SHP77 treated with DMSO at 0.1 percent for 48 hours (cell line): Measurements from ENCODE around the gene MMP20.
"Not testable (repeated sequence)": the region's sequence is repeated elsewhere in the genome, so short reads cannot be mapped to it uniquely, and the experiment has no call there.

ENCODE experiments used
- DNase-seq: peaks from one replicate; lab custom pipeline; 2025; lab: John Stamatoyannopoulos, UW

Gene MMP20, protein sequence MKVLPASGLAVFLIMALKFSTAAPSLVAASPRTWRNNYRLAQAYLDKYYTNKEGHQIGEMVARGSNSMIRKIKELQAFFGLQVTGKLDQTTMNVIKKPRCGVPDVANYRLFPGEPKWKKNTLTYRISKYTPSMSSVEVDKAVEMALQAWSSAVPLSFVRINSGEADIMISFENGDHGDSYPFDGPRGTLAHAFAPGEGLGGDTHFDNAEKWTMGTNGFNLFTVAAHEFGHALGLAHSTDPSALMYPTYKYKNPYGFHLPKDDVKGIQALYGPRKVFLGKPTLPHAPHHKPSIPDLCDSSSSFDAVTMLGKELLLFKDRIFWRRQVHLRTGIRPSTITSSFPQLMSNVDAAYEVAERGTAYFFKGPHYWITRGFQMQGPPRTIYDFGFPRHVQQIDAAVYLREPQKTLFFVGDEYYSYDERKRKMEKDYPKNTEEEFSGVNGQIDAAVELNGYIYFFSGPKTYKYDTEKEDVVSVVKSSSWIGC

DNA sequence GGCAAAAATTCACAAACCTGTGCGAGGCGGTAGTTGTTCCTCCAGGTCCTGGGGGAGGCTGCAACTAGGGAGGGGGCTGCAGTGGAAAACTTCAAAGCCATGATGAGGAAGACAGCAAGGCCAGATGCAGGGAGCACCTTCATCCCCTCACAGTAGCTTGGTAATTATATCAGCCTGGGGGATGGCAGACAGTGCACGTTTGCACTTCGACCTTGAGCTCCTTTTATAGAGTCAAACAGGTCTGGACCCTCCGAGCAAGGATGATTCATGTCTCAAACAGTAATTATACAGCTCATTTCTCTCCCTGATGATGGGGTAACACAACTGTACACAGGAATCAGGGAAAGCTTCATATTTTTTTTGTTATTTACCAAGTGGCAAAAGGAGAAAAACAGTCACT, at the start of gene MMP20:
MMP20 (minus strand) TSS at position 156 of the 400 bp plus-strand sequence; CDS start at position 143, 13 bp downstream.
- DNase-seq: no peak

DNA sequence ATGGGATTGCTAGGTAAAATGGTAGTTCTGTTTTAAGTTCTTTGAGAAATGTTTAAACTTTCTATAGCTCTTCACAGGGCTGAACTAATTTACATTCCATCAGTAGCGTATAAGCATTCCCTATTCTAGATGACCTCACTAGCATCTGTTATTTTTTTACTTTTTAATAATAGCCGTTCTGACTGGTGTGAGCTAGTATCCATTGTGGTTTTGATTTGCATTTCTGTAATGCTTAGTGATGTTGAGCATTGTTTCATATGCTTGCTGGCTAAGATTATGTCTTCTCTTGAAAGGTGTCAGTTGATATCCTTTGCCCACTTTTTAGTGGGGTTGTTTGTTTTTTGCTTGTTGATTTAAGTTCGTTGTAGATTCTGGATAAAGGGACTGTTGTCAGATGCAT, 44.5 kb upstream of the MMP20 start:
- no peak for DNase-seq

DNA sequence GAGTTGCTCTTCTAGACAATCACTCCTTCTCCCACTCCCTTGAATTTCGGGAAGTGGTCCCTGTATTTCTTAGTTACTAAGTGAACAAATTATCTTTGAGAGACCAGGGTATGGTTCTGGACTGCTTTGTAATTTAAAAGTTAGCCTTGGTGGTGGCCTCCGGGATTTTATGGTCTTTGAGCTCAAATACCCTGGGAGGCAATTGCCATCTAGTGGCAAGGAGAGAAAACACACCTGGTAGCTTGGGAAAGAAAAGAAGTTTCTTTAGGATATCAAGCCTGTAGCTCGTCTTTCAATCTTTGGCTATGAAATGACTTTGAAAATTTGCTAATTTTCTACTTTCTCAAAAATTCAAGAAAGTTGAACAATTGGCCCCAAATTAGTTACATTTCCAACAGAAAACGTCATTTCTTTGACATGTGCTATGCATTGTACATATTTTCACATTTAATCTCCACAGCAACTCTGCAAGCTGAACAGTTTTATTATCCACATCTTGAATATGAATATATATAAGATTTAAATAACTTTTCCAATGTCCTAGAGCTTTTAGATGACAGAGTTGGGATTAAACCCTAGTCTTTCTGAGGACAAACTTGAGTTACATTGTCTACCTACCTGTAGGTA, 41.3 kb upstream of the MMP20 start:
- DNase-seq: no peak

DNA sequence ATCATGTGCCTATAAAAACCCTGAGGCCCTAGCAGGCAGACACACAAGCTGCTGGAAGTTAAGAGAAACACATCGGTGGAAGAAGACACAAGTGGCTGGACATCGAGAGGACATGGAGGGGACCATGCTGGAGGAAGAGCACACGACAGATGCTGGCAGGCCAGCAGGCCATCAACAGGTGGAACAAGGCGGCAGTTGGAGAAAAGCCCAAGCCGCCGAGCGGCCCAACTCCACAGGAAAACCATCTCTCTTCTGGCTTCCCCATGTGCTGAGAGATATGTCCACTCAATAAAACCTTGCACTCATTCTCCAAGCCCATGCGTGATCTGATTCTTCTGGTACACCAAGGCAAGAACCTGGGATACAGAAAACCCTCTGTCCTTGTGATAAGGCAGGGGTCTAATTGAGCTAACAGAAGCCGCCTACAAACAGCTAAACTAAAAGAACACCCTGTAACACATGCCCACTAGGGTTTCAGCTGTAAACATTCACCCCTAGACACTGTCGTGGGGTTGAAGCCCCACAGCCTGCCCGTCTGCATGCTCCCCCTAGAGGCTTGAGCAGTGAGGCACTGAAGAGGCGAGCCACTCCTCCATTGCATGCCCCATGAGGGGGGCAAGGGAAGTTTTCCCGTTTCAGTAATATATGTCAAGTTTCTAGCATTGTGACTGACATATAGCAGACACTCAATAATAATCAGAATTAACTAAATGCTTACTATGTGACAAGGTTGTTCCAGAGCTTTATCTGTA, 39.0 kb upstream of the MMP20 start:
- no peak for DNase-seq

DNA sequence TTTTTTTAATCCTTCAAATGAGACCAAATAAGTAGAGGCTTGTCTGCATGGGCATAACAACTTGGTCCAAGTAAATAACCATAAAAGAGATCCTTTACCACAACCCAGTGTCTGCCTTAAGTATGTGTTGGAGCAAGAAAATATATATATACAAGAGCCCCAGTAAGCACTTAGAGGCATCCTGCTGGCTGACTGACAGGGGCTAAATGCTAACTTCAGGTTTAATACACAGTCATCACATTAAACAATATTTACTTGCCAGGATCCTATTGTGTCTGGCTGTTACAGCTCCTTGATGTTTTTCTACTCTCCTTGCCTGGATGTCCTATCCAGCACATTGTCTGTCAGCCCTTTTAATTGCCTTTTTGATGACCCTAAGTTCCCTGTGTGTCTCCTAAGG, 37.5 kb upstream of the MMP20 start:
- DNase-seq: no peak

DNA sequence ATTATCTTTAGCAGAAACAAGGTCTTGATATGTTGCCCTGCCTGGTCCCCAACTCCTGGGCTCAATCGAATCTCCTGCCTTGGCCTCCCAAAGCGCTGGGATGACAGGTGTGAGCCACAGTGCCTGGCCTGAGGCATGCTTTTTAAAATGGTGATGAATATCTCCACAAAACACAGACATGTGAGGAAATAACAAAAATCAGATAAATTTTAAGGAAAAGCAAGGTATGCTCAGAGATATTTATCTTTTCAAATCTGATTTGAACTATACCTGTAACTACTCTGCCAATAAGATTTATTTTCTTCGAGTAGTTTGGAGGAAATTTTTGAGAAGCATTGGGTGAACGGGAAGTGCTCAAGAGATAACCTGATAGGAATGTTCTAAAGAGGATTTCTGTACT, 35.9 kb upstream of the MMP20 start:
- DNase-seq: no peak

DNA sequence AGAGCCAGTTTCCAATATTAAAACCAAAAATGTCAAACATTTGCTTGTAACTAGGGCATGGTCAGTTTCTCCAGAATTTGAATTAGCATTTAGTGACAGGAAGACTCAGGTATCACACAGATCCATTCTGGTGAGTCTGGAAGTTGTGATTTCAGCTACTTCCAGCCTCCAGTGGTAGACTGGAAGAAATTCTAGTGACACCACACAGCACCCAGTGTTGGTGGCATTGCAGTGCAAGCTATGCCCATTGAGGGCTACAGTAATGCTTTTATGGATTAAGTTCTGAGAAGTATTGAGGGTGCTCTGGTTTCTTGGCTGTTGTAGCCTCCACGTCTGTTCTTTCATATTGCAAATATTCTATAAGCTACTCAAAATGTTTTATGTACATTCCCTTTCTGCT, 31.4 kb upstream of the MMP20 start:
- no peak for DNase-seq

DNA sequence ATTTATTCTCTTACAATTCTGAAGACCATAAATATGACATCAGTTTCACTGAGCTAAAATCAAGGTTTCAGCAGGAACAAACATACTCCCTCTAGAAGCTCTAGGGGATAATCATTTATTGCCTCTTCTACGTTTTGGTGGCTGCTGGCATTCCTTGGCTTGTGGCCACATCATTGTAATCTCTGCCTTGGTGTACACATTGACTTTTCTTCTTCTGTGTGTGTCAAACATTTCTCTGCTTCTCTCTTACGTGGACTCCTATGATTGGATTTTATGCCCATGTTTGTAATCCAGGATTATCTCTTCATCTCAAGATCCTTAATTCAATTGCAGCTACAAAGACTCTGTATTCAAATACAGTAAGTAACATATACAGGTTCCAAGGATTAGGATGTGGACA, 30.4 kb upstream of the MMP20 start:
- DNase-seq: no peak

DNA sequence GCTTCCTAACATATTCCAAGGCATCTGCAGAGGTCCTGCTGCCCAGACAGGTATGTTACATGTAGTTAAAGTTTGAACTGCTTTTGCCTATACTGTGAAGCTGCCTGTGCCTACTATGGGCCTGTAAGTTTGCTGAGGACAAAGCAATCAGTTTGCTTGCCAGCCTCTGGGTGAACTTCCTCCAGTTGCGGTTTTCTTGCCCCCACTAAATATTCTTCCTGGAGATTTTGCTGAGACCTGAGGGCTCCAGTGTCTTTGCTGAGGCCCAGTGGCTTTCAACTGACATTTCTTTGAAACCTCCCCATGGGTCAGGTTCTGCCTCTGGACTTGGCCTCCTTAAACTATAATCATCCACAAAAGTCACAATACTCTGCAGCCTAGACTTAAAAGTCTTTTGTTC, 29.6 kb upstream of the MMP20 start:
- no peak for DNase-seq

DNA sequence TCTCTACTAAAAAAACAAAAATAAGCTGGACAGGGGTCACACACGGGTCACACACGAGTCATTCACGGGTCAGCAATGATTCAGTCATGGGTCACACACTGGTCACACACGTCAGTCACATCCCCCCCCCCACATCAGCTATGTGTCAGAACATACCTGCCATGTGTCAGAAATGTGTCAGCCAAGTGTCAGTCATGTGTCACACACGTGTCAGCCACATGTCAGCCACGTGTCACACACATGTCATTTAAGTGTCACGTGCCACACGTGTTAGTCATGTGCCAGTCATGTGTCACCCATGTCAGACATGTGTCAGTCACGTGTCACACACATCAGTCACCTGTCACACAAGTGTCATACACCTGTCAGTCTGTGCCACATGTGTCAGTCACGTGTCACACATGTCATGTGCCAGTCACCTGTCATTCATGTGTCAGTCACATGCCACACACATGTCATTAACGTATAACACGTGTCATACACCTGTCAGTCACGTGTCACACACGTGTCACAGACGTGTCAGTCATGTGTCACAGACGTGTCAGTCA, 28.7 kb upstream of the MMP20 start:
- no peak for DNase-seq

DNA sequence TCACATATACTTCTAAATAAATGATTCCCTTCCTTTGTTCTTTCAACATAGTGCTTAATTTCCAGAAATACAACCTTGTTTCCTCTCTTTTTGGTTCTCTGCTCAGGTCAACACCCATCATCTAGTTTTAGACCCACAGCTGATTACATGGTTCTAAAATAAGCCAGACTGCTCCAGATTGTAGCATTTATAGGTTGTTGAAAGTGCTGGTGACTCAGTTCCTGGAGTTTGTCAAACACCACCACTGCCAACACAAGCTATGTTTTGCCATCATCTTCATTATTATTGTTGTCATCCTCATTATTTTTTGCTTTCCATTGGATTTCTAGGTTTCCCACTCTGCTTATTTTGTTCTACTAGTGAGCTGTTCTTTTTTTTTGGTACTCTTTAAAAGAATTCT, 22.3 kb upstream of the MMP20 start:
- no peak for DNase-seq

DNA sequence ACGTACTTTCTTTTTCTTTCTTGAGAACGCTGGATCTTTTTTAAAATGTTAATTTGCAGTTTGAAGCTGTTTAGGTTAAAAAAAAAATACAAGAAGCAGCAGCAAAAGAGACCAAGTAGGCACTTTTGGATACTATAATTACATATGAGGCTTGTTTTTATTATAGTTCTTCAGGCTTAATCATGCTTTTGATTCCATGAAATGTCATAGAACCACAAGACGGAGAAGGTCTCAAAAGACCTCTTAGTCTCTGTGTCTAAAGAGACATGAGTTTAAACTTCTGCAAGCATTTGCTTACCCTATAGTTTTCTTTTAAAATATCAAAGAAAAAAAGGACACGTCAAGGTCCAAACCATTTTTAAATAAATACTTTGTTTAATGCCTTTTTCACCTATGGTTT, 18.8 kb upstream of the MMP20 start:
- DNase-seq: no peak

DNA sequence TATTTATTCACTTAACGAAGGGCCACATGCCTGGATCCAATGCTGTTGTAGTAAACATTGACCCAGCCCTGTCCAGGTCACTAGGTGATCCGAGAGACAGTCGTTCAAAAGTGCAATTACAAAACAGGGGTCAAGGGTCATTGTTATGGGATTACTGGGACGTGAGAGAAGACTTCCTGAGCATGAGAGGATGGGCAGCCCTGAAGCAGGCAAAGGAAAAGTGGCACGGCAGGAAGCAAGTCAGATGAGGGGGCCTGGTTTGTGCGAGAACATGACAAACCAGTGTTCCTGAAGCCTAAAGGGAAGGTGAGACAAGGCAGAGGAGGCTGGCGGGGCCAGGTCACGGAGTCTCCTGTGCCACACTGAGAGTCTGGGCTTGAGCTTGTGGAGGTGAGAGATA, 15.8 kb upstream of the MMP20 start:
- no peak for DNase-seq

DNA sequence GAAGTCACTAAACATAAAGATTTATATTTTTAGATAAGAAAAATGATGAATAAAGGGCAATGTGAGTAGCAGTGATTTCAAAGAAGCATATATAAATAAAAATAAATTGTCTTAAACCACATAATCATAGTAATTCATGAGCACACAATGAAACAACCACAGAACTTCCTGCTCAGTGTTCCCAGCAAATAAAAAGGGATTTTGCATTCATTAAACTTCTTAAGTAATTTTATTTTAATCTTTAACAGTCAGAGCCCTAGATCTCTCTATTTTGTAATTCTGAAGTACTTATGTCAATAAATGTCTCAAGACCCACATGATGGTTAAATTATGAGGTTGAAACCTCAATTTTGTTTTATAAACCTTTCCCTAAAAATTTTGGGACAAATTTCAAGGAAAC, 14.5 kb upstream of the MMP20 start:
- DNase-seq: no peak

DNA sequence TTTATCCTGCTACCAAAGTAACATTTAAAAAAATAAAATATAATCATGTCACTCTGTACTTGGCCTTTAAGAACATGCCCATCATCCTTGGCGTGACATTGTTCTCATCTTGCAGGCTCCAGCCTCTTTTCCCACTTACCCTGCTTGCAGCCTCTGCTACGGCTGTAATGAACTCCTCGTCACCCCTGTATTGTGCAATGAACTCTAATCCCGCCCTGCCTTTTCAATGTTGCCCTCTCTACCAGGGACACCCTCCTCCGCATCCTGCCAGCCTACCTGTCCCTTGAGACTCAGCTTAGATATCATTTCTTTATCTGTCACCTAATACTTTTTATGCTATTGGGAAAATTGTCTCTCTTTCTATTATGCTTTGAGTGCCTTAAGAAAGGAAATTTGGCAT, 12.6 kb upstream of the MMP20 start:
- no peak for DNase-seq

DNA sequence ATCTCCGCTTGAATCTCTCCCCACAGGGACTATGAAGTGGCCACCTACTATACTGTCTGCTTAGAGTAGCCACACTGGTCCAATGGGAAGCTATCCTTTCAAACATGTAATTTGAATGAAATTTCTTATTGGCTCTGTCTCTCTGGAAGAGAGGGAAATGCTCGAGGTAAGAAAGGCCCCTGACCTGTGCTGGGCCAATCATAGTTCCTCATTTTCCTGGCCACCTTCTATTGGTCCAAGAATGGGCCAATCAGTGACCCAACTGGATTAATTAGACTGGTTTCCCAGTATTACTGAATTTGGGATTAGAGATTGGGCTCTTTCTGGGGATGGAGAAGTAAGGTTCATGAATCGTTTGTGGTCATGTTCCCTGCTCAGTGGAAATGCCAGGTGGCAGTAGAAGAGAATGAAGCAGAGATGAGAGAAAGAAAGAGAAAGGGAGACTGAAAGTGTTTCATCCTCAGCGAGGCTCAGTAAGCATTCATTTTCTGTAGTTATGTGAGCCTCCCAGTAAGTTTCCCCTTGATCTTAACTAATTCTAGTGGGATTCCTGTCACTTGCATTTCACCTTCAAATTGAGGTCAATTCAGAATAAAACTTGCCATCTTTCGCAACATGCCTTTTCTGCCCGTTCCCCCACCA, 8.4 kb upstream of the MMP20 start:
- no peak for DNase-seq

DNA sequence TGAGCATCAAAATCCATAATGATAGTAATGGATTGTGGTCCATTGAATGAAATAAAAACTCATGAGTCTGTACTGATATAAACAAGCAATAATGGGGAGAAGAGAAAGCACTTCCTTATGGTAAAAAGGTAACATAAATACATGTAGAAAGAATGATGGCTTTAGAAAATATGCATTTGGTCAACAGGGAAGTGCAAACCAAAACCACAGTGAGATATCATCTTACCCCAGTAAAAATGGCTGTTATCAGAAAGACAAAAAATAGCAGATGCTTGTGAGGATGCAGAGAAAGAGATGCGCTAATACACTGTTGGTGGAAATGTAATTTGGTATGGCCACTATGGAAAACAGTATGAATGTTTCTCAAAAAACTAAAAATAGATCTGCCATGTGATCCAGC, 6.9 kb upstream of the MMP20 start:
- no peak for DNase-seq

DNA sequence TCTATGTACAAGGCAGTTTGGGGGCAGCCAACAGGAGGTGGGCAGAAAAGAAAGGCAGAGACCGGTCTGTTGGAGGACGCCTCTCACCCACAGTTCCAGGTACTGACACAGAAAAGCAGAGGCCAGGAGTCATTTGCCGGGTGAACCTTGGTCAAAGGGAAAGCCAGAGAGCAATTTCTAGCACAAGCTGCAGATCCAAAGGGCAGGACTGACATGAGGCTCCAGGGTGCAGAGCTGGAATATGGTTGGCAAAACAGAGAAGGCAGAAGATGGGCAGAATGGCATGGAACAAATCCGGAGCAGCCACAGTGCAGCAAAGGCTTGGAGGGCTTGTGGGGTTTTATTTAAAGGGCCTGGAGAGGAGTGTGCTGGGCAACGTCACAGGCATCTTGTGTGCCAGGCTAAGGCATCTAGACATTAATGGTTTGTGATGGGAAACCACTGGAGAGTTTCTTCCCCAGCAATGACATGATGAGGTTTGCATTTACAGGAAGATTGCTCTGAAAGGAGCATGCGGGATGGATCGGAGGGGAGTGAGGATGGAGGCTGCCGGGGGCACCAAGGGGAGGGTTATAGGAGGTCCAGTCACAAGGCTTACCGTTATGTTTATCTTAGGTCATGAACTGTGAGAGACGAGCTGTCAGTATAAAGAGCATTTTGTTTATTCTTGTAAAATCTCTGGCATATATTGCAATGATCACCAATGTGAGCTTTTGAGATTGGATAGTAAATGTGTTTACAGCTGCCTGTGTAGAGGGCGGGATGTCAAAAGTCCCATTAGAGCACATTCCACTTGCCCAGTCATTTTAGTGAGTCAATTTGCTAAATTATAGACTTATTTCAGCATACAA, 5.7 kb upstream of the MMP20 start:
- no peak for DNase-seq

DNA sequence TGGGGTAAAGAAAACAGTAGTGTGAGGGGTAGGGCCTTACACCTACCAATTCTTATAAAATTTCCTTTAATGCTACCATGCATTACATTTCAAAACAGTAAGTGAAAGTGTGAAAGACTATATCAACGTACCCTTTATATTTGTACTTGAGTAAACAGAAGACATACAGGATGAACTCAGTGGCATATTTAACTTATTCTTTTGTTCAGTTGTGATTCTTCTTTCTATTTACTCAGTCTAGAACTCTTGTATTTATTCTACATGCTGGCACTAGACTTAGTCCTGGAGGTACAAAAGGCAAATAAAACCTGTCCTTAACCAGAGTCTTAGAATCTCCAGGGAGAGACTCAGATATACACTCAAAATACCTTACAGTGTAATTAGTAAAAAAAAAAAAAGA, 4.8 kb upstream of the MMP20 start:
- not testable (repeated sequence) for DNase-seq

DNA sequence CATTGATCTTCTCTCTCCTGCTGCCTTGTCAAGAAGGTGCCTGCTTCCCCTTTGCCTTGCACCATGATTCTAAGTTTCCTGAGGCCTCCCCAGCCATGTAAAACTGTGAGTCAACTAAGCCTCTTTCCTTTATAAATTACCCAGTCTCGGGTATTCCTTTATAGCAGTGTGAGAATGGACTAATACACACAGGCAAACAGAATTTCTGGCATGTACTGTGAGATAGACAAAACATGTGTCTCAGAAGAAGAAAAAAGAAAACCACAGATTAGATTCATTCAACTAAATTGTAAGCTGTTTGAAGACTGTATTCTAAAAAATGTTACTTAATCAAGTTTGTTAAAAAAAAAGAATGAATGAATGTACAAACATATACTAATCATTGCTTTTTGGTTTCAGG, 1.5 kb upstream of the MMP20 start:
- DNase-seq: no peak

DNA sequence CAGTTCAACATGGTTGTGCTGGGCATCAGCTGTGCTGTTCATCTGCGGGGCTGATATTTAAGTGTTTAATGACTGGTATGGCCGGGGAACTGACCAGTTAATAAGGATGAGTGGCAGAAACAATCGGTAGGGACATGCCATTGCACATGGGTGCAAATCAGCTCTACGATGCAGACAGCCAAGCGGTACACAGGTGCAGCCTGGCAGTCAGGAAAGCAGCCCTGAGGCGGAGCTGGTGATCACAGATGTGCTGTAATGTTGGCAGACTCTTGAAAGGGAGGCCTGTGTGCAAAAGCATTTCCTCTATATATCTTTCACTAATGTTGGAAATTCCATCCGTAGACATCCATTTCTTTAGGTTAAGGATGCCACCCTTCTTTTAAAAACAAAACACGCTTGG, 1.1 kb downstream of the MMP20 start:
- DNase-seq: no peak
